Measurements from ENCODE around the gene ACAP1.

DNA sequence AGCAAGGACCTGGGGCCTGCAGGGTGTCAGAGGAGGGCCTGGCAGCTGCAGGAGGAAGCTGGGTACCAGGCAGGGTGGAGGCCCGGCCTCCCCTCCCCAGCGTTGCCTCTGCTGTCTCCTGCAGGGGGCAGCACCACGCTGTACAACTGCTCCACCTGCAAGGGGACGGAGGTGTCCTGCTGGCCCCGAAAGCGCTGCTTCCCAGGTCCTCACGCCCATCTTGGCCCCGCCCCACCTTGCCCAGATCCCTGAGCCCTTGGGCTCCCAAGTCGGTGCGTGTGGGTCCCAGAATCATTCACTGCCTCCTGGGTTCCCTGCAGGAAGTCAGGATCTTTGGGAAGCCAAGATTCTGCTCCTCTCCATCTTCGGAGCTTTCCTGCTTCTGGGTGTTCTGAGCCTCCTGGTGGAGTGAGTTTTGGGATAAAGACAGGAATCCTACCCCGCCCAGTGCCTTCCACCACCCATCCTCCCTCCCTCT, 19.8 kb downstream of the ACAP1 start:
- TF ChIP-seq GATA3 (IDR thresholded peaks at IDR 0.05; ENCODE audit: low read depth, low read length): no peak
- TF ChIP-seq GATA2 (IDR thresholded peaks at IDR 0.05; ENCODE audit: low read depth, low read length): no peak

Data from SH-SY5Y (cell line).